MM.1S (cell line): ENCODE data around the gene CNTF.

Experiments used
- EZH2 ChIP-seq: fragments of 300-600 bp; sonication (generic); optimal IDR thresholded peaks from 2 replicates; pipeline ENCODE3; 2017; ENCODE audit warnings: low read depth, mild to moderate bottlenecking, antibody characterized with exemption, low read length, mixed read lengths
- EZH2phosphoT487 ChIP-seq: fragments of 300-600 bp; sonication (generic); IDR thresholded peaks from 2 replicates; pipeline ENCODE4 v1.6.1; 2018; ENCODE audit warnings: antibody characterized with exemption, low read length
- TF ChIP-seq, protein P1 (sequence below): fragments of 300-600 bp; sonication (generic); IDR thresholded peaks from 2 replicates; pipeline ENCODE4 v1.5.1; 2016; ENCODE audit warnings: antibody characterized with exemption, low read length, mixed read lengths

- TF ChIP-seq, protein P1, sequence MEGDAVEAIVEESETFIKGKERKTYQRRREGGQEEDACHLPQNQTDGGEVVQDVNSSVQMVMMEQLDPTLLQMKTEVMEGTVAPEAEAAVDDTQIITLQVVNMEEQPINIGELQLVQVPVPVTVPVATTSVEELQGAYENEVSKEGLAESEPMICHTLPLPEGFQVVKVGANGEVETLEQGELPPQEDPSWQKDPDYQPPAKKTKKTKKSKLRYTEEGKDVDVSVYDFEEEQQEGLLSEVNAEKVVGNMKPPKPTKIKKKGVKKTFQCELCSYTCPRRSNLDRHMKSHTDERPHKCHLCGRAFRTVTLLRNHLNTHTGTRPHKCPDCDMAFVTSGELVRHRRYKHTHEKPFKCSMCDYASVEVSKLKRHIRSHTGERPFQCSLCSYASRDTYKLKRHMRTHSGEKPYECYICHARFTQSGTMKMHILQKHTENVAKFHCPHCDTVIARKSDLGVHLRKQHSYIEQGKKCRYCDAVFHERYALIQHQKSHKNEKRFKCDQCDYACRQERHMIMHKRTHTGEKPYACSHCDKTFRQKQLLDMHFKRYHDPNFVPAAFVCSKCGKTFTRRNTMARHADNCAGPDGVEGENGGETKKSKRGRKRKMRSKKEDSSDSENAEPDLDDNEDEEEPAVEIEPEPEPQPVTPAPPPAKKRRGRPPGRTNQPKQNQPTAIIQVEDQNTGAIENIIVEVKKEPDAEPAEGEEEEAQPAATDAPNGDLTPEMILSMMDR = no peak
- TF ChIP-seq EZH2 = no peak
- TF ChIP-seq EZH2phosphoT487 = no peak
Observed at GRCh38 chr11:58625086-58625485, 2.6 kb downstream of the CNTF start.
